ENCODE results near the gene C2orf68. TPM values are rescaled to one million over a fixed set of nuclear protein-coding genes. Genes with fewer than 3 reads are reported as not detected.
"Not testable (repeated sequence)": the region's sequence is repeated elsewhere in the genome, so short reads cannot be mapped to it uniquely, and the experiment has no call there.

The C2orf68 gene
- polyA plus RNA-seq, 1 donor, result 49.3 TPM

DNA sequence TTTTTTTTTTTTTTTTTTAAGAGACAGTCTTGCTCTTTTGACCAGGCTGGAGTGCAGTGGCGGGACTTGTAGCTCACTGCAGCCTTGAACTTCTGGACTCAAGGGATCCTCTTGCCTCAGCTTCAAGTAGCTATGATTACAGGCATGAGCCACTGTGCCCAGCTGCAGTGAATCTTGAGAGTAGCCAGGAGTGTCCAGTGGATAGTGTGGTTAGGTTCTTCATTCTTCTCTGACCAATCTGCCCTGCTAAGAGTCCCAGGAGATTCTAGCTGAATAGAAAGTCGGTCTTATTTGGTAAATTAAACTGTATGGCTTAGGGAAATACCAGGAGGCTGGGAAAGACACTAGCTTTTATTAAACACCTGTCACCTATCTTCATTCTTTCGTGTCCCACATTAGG, 19.4 kb upstream of the C2orf68 start:
- no peak for DNase-seq (ENCODE audit: low read depth)

DNA sequence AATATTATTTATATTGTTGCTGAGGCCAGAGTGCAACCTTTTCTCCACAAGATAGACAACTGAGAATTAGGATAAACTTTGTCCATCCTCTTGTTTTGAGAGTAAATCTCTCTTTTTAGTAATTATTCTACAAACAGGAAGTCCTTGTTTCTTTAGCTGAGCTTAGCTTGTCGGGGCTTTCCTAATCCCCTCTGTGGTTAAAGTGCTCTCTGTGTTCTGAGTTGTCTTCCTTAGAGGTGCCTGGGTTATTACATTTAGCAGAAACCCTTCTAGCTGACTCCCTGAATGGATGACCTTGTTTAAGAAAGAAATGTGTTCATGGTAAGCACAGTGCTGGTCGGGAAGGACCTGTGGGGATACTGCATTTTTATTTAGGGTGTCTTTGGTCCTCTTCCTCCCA, 16.8 kb upstream of the C2orf68 start:
- DNase-seq (ENCODE audit: low read depth), result no peak

DNA sequence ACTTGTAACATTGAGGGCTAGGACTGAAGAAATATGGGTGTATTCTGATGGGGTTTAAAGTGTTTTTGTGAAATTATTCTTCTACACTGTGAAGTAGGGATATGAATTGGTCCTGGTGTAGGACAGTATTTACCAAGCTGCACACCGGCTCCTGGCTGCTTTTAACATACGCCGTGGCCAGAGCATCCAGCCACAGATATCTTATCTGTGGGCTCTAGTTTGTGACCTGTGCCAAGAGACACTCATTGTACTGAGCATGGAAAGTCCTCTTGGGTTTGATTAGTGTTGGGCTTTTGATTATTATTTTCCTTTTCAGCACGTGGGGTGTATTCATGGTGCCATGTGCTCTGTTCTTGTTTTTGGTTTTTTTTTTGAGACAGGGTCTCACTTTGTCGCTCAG, 12.1 kb upstream of the C2orf68 start:
- no peak for DNase-seq (ENCODE audit: low read depth)

DNA sequence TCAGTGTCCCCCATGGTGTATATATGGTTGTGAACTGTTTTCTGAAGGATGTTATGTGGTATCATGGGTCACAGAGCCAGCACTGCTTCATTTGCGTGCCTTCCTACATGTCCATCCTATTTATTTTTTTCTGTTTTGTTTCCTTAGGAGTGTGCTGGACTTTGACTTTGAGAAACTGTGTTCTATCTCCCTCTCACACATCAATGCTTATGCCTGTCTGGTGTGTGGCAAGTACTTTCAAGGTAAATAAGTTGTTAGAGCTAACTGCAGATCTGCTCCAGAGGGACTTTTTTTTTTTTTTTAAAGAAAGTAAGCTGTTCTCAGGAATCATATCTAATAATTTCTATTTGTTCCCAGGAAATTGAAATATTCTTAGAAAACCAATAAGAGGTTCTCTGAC, 9.5 kb upstream of the C2orf68 start:
- no peak for DNase-seq (ENCODE audit: low read depth)

DNA sequence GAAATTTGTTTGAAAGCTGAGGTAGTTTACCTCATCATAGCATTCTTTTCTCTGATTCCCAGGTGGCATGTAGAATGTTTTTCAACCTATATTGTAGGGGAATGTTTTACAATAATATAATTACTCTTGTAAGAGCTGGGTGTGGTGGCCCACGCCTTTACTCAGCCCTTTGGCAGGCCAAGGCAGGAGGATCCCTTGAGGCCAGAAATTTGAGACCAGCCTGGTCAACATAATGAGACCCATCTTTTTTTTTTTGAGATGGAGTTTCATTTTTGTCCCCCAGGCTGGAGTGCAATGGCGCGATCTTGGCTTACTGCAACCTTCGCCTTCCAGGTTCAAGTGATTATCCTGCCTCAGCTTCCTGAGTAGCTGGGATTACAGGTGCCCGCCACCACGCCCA, 7.8 kb upstream of the C2orf68 start:
- no peak for DNase-seq (ENCODE audit: low read depth)

DNA sequence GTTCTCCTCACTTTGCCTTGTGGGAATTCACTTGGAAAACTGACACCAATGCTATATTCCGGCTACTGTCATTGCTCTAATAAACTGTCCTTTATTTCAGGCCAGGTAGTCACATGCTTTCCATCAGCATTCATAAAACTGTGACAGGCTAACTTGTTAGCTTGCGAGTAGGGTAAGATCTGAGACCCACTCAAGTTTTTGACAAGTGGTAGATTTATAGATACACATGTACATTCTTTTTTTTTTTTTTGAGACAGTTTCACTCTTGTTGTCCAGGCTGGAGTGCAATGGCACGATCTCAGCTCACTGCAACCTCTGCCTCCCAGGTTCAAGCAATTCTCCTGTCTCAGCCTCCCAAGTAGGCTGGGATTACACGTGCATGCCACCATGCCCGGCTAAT, 5.9 kb upstream of the C2orf68 start:
- not testable (repeated sequence) for DNase-seq (ENCODE audit: low read depth)

DNA sequence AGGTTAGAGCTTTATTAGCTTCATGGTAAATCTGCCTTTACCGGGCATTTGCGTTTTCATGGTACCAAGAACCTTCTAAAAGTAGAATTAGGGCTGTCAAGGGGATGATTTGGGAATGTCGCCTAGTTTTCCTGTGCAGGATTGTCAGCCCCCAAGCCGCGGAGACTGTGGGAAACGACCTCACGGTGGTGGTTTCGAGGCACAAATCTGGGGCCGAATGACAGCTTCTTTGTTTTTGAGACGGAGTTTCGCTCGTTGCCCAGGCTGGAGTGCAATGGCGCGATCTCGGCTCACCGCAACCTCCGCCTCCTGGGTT, 3.5 kb upstream of the C2orf68 start:
- no peak for DNase-seq (ENCODE audit: low read depth)

DNA sequence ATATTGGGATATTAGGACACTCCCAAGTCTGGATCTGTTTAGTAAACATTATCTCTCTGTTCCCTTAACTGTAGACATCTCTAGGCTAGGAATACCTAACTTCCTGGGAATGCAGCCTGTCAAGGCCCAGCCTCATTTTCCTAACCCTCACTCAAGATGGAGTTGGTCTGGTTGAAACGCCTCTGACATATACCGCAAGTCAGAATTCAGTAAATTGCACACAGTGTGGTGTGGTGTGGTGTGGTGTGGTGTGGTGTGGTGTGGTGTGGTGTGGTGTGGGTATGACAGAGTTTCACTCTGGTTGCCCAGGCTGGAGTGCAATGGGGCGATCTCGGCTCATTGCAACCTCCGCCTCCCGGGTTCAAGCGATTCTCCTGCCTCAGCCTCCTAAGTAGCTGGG, 2.9 kb upstream of the C2orf68 start:
- not testable (repeated sequence) for DNase-seq (ENCODE audit: low read depth)

DNA sequence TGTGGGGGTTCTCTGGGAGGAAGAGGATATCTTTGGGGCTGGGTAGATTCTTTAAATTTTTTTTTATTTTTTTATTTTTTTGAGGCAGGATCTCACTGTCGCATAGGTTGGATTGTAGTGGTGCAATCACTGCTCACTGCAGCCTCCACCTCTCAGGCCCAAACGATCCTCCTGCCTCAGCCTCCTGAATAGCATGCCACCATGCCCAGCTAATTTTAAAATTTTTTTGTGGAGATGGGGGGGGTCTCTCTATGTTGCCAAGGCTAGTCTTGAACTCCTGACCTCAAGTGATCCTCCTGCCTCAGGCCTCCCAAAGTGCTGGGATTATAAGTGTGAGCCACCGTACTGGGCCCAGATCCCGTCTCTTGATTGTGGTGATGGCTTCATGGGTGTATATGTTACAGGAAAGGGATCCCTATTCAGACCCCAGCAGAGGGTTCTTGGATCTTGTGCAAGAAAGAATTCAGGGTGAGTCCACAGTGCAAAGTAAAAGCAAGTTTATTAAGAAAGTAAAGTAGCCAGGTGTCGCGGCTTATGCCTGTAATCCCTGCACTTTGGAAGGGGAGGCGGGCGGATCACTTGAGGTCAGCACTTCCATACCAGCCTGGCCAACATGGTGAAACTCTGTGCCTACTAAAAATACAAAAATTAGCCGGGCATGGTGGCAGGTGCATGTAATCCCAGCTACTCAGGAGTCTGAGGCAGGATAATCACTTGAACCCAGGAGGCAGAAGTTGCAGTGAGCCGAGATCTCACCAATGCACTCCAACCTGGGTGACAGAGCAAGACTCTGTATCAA, 2.0 kb upstream of the C2orf68 start:
- DNase-seq (ENCODE audit: low read depth), result no peak

DNA sequence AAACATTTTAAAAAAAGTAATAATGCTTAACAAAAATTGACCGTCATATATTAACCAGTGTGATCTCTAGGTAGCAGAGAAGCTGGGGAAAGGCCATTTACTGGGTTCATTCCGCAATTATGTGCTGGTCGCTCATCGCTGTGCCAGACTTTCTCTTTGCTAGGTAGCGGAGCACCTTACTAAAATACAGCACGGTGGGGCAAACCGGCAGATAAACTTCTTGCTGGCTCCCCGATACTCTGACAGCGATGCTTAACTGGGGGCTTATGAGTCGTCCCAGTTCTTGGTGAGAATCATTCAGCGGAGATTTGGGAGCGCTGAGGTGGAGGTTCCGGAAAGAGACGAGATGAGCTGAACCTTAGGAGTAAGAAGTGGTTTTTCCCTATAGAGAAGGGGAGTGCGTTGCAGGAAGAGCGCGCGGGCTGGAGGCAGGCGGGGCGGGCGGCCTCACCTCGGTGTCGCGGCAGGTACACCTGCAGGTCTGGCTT, 605 bp downstream of the C2orf68 start:
- no peak for DNase-seq (ENCODE audit: low read depth)

DNA sequence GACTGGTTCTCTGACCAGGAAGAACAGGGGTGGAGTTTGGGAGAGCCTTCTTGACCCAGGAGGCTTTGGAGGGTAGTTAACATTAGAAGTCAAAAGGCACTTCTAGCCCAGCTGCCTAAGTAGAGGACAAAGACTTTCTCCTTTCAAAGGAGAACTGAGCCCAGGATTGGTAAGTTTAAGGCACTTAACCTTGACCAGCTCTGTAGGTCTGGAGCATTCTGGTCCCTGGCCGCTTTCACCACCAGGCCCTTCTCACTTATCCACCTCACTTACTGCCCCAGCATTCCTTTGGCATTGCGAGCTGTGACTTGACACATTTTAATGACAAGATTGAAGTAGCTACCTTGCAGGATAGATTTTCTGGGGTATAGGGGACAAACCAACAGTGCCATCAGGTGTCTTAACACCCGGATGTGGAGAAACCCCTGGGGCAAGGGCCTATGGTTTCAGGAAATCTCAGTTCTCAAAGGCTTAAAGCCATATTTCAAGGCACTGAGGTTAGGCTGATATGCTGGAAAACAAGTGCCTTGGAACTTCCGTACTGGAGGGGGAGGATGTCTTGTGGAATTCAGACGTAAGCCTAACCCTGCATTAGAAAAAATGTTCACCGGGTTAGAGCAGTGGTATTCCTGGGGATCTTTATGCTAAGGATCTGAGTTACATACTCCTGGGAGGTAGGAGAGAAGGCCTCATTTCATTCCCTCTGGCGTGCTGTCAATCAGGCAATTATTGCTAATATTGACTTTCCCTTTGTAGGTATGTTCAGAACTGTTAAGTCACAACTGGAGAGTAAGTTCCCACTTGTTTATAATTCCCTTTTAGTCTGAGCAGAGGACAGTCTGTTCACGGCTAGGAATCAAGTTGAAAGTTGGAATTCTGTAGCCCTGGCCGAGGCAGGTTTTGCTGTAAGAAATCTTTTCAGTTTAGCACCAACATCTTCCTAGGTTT, 4.3 kb downstream of the C2orf68 start:
- DNase-seq (ENCODE audit: low read depth), result no peak

DNA sequence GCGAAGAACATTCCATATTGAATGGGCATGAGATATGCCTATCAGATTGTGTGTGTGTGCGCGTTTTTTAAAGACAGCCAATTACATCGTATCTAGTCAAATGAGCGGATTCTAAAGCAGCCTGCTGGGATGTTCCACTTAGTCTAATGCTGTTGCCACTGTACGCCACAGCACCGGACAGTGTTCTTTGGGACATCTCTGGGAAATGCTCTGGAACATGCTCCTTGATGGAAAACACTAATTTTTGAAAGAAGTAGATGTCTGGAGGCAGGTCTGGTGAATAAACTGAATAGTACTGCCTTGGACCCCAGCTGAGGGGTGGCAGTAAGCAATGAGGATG, 5.8 kb downstream of the C2orf68 start:
- DNase-seq (ENCODE audit: low read depth), result no peak

DNA sequence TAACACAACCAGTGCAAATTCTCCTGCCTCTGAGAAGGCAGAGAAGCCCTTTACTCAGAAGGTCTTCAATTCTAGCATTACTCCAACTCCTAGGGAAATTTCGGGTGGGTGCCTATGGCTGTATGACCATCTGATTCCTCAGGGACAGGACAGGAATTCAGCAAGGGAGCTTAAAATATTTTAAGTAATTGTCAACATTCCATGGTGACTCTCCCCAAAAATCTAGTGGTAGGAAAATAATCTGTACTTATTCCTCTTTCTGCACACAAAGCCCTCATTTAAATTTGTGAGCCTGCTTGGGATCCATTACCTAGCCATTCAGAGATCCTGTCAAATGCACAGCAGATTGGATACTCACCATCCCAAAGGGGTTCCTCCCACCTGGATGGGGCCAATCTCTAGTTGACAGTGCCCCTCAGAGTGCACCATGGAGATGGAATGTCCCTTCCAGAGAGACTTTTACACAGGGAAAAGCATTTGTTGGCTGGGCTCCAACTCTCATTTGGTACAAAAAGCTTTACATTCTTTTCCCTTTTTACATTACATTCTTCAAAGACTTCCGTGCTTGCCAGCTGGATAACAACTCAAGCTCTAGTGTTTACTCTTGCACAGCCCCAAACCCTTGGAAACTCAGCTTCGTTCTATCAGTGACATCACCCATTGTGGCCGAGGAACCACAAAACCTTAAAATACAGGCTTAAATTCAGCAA, 6.3 kb downstream of the C2orf68 start:
- no peak for DNase-seq (ENCODE audit: low read depth)

DNA sequence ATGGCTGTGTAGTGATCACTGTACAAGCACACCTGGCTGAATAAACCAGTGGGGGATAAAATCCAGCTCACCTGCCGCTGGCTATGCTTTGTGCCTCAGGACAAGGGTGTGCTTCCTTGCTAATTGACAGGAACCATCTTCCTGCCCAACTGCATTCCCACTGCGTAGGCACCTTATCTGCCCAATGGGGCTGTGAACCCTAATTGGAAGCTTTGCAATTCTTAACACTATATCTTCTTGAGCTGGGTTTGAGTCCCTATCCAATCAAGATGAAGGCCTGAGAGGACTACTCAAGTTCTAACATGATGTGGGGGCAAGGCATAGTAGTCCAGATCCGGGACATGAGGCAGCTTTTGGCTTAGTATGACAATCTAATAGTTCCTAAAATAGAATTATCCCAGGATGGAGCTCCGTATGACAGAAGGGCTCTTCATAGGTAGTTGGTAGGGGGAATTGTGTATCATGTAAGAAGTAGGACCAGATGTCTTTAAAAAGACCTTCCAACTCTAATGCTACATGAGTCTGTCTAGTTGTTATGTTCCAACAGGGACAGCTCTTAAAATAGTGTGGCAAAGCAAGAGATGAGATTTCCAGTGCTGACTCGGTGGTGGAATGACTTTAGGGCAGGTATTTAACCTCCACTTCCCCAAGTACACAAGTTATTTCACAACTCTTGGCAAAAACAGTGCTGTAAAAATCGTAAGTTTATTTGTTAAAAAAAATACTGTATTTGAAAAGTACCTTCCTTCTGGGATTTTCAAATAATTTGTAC, 7.1 kb downstream of the C2orf68 start:
- no peak for DNase-seq (ENCODE audit: low read depth)

DNA sequence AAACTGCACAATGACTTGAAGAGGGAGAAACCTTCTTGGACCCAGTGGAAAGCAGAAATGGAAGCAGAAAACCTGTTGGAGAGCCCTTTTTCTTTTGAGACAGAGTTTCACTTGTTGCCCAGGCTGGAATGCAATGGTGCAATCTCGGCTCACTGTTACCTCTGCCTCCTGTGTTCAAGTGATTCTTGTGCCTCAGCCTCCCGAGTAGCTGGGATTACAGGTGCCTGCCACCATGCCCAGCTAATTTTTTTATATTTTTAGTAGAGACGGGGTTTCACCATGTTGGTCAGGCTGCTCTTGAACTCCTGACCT, 7.8 kb downstream of the C2orf68 start:
- DNase-seq (ENCODE audit: low read depth), result not testable (repeated sequence)

DNA sequence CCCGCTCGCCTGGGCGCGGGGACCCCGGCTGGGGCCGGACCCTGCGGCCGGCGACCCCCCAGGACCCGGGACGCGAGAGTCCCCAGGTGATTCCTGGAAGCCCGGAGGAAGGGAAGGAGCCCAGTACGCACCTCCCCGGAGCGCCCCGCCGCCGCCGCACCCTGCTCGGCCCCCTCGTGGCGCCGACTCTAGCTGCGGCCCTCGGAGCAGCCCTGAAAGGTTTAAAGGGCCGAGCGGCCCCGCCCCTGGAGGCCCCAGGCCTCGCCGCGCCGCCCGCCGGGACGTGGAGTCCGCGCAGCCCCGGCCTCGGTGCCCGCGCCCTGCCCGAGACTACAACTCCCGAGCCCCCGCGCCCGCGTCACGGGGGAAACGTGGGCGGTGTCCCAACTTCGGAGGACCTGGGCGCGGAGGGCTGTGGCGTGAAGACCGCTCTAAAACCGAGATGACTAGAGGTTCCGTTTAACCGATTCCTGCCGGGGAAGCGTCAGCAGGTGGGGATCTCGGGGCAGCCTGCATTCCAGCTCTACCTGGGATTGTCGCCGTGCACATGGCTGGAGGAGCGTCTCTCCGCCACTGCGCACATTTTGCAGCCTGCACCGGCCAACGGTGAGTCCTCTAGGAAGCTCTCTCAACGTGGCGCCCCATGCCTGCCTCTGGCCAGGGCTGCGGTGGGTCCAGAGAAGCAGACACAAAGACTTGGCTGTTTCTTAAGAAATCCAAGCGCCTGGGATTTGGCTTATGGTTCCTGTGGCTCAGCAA, 9.2 kb downstream of the C2orf68 start, which contains the start of gene TMEM150A:
Gene TMEM150A (minus strand): TSS at position 223 of the 759 bp plus-strand sequence. CDS start 750 bp downstream, outside the sequence.
- DNase-seq (ENCODE audit: low read depth), result peak; percentile 57

DNA sequence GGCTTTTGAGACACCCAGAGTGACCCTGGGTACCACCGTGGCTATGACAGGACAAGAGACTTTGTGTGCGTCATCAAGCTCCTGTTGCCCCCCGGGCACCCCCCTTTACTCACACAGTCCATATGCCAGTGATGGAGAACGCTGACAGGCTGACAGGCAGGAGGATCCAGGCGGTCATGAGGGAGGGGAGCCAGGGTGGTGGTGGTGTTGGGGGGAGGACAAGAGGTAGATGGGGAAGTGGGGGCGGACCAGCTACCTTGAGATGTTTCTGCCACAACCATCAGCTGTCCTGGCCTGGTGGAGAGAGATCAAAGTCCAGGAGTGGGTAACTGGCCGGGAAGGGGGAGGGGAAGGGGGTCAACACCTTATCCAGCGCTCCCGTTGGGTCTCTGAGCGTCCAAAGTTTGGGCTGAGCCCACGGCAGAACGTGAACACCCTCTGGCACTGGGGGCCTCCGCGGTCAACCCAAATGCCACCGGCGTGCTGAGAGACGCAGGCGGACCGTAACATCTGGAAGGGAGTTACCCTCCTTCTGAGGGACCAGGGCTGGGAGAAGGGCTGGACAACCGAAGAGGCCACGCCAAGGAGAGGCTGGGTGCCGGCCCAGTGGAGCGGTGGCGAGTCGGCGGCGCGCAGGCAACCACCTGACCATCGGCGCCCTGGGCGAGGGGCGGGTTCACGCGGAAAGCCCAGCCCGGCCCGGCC, 9.9 kb downstream of the C2orf68 start:
- no peak for DNase-seq (ENCODE audit: low read depth)

DNA sequence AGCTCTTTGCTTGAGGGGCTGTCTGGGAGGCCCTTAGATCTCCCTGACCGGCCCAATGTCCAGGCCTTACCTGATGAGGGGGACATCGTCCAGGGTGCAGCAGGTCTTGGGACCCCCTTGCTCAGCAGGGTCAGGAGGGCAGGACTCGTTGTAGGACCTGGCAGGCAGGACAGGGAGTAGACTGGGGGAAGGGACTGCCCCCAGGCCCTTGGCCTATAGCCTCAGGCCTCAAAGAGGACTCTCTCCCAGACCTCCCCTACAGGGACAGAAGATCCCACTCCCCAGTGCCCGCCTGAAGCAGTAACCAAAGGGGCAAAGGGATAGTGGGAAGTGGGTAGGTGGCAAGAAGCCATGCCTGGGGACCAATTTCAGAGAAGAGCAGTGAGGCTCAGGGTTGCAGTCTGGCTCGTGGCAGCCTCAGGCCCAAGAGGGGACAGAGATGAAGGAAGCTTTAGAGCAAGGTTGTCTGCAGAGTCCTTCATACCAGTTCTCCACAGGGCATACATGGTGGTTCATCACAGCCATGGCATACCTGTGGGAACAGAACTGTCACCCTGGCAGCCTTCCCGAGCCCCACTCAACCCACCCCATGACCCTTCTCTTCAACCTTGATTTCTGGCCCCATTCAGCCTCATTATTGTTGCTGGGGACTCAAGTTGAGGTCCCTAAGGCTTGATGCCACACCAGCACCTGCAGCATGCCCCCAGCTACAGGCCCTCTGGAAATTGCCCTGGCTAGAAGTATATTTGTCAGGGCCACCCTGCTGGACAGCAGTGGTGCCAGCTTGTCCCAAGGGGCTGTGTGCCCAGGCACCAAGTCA, 10.7 kb downstream of the C2orf68 start:
- no peak for DNase-seq (ENCODE audit: low read depth)

DNA sequence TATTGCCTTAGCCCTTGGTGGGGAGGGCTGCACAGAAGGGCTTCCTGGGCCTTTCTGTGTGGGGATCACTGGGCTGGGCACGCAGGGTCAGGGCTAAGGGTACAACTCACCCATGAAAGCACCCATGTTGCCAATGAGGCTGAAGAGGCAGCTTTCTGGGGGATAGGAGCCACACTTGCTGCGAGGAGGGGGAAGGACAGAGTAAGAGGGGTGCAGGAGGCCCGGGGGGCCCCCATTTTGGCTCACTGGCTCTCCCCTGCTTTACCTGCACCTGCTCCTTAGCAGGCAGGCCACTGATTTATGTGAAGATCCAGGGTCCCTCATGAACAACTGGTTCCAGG, 11.7 kb downstream of the C2orf68 start:
- DNase-seq (ENCODE audit: low read depth), result no peak
